Stimulated activated CD8-positive, alpha-beta memory T cell treated with anti-CD3 and anti-CD28 coated beads, Interleukin-15, amount 100 ng/mL, for 48 hours (primary cell): Measurements from ENCODE around the gene PRIM2.
"Not testable (repeated sequence)": the region's sequence is repeated elsewhere in the genome, so short reads cannot be mapped to it uniquely, and the experiment has no call there.

Source experiments
- DNase-seq, 2 donors: peaks; one replicate each; pipeline ENCODE4 v3.0.0-alpha.2; 2020; ENCODE audit warnings: low read depth in 2 of 2

The PRIM2 gene

DNA sequence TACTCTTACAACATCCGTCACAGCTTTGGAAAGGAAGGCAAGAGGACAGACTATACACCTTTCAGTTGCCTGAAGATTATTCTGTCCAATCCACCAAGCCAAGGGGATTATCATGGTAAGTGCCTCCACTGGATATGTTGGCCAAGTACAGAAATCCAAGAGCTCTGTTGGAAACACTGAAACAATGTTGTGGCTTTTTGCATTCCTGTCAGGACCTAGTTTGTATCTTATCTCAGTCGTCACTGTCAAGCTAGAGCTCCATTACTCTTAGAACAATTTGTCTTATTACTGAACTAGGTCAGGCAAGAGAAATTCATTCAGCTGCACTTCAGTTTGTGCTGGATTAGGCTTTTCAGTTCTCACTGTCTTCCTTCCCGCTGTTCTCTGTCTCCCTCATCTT, 283.7 kb downstream of the PRIM2 start:
- not testable (repeated sequence) for DNase-seq

DNA sequence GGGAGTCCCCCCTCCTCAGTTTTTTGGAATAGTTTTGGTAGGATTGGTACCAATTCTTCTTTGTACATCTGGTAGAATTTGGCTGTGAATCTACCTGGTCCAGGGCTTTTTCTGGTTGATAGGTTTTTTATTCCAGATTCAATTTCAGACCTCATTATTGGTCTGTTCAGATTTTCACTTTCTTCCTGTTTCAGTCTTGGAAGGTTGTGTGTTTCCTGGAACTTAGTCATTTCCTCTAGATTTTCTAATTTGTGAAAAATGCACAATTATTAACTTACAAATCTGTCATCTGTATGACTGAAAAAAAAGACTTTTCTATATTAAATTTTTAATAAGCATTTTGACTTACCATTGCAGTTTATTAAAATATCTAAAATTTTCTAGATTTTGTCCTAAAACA, 287.9 kb downstream of the PRIM2 start:
- DNase-seq = not testable (repeated sequence)

DNA sequence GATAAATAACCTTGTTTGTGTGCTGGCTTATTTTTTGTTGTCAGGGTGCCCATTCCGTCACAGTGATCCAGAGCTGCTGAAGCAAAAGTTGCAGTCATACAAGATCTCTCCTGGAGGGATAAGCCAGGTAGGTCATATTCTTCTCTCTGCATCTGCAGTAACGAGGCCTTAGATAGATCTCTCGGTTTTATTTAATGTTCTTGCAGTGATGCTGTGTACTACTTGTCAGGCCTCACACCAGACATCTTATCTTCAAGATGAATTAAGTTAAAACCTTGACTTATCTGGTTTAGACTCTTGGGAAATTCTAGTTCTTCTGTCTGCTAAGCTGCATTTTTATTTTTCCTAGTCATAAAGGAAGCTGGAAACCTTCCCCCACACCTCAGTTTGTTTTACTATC, 288.9 kb downstream of the PRIM2 start:
- not testable (repeated sequence) for DNase-seq

DNA sequence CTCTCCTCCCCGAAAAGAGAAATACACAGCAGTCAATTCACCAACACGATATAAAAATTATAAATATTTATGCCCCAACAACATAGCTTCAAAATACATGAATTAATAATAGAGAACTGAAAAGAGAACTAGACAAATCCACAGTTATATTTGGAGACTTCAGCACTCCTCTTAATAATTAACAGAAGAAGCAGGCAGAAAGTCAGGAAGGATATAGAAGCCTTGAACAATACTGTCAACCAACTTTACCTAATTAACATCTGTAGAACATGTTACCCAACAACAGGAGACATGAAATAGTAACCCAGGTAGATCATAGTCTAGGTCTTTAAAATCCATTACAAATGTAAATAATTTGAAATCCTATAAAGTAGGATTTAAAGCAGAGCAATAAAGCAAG, 293.2 kb downstream of the PRIM2 start:
- not testable (repeated sequence) for DNase-seq

DNA sequence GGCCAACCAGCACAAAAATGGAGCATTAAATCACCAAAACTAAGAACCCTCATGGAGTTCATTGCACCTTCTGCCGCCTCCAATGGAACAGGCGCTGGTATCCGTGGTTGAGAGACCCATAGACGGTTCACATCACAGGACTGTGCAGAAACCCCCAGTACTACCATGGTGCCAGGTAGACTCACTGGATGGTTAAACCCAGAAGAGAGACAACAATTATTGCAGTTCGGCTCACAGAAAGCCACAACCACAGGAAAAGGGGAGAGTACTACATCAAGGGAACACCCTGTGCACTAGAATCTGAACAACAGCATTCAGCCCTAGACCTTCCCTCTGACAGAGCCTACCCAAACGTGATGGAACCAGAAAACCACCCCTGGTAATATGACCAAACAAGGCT, 301.5 kb downstream of the PRIM2 start:
- DNase-seq = not testable (repeated sequence)

DNA sequence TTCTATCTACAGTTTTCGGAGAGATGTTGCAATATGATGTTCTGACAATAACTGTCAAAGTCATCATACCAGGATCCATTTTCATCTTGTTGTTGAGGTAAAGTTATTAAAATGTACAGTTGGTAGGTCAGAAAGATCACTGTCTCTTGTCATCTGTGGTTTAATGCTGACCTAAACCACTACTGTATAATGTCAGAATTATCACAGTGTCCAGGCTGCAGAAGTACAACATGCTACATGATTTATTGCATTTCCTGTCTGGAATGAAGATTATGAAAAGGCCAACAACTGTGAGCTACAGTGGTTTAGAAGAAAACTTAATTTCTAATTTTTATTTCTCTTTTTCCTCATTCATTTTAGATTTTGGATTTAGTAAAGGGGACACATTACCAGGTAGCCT, 314.3 kb downstream of the PRIM2 start:
- not testable (repeated sequence) for DNase-seq

DNA sequence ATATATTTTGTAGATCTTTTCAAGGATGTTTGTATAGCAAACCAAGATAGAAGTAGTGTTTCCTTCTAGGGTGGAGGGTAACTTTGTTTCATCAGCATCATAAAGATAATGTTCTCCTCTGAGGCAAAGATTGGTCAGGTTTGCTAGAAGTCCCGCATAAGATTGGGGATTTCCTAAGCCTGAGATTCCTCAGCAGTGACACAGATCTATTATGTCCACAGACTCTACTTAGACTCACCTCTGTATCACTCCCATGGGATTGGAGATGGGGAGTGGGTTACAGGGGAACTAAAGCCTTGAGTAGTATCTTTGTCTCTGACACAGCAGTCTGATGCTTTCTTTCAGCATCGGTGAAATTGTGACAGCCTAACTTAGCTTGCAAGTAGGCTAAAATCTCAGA, 341.1 kb downstream of the PRIM2 start:
- DNase-seq = not testable (repeated sequence)

DNA sequence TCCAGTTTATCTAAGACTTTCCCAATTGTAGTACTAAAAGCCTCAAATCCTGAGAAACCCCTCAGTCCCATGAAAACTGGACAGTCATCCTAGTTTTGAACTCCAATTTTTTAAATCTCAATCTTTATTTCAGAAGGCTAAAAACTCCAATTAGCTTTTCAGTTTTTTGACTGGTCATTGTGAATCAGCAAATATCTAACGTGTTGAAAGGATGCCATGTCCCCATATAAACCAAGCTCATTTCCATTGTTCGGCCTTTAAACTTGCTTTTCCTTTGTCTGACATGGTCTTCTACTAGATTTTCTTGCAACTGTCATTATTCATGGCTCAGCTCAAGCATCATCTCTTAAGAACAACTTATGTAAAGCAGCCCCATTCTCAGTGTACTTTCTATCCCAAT, 342.4 kb downstream of the PRIM2 start:
- DNase-seq = not testable (repeated sequence)

DNA sequence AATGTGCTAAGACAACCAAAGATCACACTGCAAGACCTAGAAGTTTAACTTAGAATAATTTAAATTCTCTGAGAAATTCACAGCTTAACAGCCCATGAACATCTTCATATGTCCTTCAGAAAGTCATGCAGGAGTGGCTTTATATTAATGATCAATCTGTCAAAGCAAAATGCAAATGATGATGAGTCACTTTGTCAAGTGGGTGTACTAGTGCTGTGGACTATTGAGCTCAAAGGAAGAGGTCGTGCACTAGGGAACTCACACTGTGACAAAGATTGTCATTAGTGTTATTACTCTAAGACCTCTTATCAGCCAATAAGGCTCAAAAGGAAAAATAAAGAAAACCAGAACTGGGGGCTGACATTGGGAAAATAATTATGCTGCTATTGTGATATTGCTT, 343.5 kb downstream of the PRIM2 start:
- not testable (repeated sequence) for DNase-seq

DNA sequence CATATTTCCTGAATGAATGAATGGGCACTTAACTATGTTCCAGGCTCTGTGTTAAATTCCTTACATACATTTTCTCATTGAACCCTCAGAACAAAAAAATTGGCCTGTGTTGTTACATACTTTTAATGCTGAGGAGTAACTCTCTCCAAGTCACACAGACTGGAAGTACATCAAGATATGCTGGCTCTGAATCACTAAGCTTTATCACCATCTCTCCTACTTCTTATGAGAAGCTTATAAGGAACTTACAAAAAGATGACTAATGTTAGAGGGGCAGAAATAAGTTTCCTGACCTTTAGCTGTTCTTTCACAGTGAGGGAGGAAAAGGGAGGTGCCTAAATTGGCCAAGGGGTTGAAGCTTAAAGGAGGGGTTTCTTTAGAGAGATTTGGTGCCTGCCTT, 350.7 kb downstream of the PRIM2 start:
- DNase-seq = not testable (repeated sequence)

DNA sequence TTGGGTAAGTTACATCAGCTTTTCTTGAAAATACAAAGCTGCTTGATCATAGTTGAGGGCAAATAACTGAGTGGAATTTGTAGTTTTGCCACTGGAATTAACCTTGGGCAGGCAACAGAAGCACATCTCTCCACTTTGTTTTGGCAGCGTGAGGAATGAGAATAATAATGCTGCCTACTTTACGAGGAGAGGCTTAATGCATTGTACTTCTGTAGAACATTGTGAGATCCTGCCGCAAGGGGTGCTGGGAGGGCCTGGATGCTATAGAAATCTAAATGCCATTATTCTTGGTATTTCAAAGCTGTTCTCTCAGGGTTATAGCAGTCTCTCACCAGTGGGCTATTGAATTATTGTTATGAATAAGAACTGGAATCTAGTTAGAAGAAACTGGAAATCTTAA, 353.8 kb downstream of the PRIM2 start:
- not testable (repeated sequence) for DNase-seq

DNA sequence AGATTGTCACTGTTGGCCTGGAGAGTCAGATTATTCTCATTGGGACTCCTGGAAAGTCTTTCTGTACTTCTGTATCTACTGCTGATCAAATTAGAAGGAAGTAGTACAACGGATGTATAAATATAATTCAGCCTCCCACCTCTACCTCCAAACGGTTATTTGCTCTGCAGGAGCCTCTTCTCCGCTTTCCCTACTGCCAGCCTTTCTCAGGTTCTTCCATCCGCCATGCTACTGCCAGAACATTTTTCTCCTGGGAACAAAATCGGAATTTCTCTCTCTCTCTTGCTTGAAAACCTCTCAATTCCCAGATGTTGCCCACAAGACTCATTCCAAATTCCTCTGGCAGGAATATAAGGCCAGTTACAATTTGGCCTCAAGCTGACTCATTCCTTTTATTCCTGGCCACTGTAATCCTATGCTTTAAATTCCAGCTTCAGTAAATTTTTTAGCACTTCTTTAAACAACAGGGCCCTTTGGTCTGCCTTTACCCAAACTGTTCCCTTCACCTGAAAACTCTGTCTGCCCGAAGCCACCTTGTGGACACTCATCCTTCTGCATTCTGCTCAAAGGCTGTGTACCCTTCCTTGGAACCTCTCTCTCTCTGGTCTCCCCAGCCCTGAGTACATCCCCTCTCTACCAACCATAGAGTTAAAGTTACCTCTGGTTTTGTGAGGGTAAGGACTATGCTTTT, 354.7 kb downstream of the PRIM2 start:
- not testable (repeated sequence) for DNase-seq

DNA sequence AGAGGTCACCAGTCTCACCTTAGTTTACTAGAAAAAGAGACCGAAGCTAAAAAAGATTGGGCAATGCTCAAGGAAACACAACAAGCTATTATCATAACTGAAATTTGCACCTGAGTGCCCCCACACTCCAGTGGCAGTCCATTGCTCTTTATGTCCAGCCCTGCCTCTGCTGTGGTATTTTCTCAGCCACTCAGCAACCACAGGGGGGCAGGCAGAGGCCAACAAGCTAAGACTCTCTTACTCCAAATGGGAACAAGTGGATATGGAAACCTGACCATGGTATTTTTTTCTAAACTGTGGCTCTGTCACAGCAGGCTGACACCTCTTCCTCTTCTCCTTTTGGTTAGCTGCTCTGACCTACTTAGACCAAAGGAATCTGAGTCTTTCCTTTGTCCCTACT, 355.9 kb downstream of the PRIM2 start:
- not testable (repeated sequence) for DNase-seq

DNA sequence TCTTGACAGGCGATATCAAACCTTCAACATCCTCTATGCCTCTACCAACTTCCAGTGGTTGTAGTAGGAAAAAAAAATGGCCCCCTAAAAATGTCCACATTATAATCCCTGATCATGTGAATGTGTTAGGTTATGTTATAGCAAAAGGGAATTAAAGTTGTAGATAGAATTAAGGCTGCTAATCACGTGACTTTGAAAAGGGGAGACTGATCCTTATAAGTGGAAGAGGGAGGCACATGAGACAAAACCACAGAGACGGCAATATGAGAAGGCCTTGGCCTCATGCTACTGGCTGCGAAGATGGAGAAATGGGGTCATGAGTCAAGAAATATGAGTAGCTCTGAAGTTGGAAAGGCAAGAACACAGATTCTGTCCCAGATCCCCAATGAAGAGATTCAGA, 358.0 kb downstream of the PRIM2 start:
- DNase-seq = not testable (repeated sequence)

DNA sequence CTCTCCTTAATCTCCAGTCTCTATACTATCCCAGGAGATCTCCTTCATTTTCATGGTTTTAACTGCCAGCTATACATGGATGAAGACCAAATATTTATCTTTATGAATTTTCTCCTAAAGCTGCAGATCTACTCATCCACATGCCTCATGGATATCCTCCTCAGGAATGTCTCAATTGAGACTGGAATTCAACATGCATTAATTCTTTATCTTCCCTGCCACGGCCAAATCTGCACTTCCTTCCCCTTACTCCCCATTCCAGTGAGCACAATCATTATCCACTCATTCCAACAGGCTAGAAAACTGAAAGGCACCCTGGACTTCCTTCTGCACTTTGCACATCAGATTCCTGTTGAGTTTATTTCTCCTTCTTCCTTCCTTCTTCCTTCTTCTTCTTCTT, 379.0 kb downstream of the PRIM2 start:
- not testable (repeated sequence) for DNase-seq
